ENCODE measurements around the gene CRMP1. TPM values are rescaled to one million over a fixed set of nuclear protein-coding genes. Genes with fewer than 3 reads are reported as not detected.

Gene CRMP1
- polyA plus RNA-seq, 1 donor from 2014 or later, result not detected

DNA sequence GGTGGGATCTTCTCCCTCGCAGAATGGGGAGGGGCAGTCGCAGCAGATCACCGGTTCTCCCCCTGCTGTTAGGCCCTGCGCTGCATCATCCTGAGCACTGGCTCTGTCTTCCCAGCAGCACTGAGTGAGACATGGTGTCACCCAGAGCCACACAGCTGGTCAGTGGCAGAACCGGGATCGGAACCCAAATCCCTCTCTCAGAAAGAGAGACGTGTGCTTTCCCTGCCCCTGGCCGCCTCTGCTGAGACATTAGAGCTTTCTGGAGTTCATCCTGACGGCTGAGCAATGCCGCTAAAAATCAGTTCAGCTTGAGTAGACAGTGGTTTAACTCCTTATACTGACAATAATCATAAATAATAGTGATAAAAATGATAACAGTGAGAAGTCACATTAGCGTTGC, 93.9 kb downstream of the CRMP1 start:
- Mint-ChIP-seq H3K36me3 (no peaks in the 10 kb centered on the region), H3K27me3 (no peaks in the 10 kb centered on the region), H3K9me3 (peaks cover 3% of the 10 kb centered on the region in 3 donors), H3K4me3 (no peak overlapping the region), H3K4me1 (no peaks in the 10 kb centered on the region), H3K27ac (no peak overlapping the region)

DNA sequence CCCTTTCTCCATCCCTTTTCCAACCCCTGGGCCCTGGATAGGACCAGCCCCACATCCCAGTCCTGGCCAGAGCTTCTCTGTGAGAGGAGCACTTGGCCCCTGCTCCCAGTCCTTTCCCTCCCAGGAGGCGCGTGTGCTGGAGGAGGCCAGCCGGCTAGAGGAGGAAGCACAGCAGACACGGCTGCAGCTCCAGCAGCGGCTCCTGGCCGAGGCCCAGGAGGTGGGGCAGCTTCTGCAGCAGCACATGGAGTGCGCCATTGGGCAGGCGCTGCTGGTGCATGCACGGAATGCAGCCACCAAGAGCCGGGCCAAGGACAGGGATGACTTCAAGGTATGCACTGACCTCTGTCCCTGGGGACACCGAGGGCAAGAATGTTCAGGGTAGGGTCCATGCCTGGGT, 94.4 kb downstream of the CRMP1 start:
- H3K4me1 Mint-ChIP-seq, result no peaks in the 10 kb centered on the region
- H3K9me3 Mint-ChIP-seq, result peaks cover 3% of the 10 kb centered on the region in 3 donors
- no peaks in the 10 kb centered on the region for H3K36me3 Mint-ChIP-seq
- no peak overlapping the region for H3K27ac Mint-ChIP-seq
- no peak overlapping the region for H3K4me3 Mint-ChIP-seq
- no peaks in the 10 kb centered on the region for H3K27me3 Mint-ChIP-seq

DNA sequence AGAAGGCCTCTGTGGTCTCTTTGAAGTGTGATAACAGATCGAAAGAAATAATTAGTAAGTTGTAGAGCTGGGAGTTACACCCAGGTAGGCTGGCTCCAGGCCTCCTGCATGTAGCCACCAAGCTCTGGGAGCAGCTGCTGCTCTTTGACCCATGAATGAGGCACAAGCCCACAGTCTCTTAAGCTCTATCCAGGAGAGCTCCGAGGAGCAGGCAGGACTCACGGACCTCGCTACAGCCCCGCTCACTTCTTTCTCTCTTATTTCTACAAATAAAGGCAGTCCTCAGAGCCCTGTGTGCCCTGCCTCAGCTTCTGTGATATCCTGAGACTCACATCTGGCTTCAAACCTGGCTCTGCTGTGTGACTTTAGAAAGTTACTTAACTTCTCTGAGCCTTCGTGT, 95.0 kb downstream of the CRMP1 start:
- H3K4me3 Mint-ChIP-seq, result no peak overlapping the region

DNA sequence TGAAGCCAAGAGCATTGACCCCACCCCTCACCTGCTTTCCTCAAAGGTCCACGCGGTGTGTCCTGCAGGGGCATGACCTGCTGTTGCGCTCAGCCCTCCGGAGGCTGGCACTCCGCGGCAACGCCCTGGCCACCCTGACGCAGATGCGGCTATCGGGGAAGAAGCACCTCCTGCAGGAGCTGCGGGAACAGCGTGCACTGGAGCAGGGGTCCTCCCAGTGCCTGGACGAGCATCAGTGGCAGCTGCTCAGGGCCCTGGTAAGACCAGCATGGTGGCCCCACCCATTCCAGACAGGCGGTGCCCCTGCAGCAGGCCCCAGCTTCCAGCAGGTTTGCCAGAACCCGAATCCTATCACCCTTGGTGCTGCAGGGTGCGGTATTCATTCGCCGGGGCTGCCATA, 95.9 kb downstream of the CRMP1 start:
- no peak overlapping the region for H3K27ac Mint-ChIP-seq
- H3K36me3 Mint-ChIP-seq, result no peaks in the 10 kb centered on the region
- peaks cover 3% of the 10 kb centered on the region in 3 donors for H3K9me3 Mint-ChIP-seq
- H3K4me1 Mint-ChIP-seq, result no peaks in the 10 kb centered on the region
- H3K4me3 Mint-ChIP-seq, result no peak overlapping the region
- H3K27me3 Mint-ChIP-seq, result no peaks in the 10 kb centered on the region

More for the DNA sequence above, 95.0 kb downstream of the CRMP1 start:
- no peaks in the 10 kb centered on the region for H3K36me3 Mint-ChIP-seq
- H3K9me3 Mint-ChIP-seq, result peaks cover 3% of the 10 kb centered on the region in 3 donors
- no peak overlapping the region for H3K27ac Mint-ChIP-seq
- no peaks in the 10 kb centered on the region for H3K4me1 Mint-ChIP-seq
- no peaks in the 10 kb centered on the region for H3K27me3 Mint-ChIP-seq

DNA sequence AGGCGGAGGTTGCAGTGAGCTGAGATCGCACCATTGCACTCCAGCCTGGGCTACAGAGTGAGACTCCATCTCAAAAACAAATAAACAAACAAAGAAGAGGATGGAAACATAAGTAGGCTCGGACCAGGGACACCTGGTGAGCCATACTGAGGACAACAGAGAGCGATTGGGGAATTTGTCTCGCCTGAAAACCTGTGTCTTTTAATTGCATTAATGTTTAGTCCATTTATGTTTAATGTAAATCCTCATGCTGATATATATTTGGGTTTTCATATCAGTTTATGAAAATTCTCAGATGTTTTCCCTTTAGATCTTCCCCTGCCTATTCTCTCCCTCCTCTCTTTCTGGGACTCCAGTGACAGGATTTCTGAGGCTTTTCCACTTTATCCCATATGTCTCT, 97.3 kb downstream of the CRMP1 start:
- no peaks in the 10 kb centered on the region for H3K36me3 Mint-ChIP-seq
- peak overlapping the region in 1 of 3 donors; percentile 12 for H3K27ac Mint-ChIP-seq
- no peak overlapping the region for H3K4me3 Mint-ChIP-seq
- peaks cover 3% of the 10 kb centered on the region in 3 donors for H3K9me3 Mint-ChIP-seq
- H3K27me3 Mint-ChIP-seq, result no peaks in the 10 kb centered on the region
- H3K4me1 Mint-ChIP-seq, result no peaks in the 10 kb centered on the region

DNA sequence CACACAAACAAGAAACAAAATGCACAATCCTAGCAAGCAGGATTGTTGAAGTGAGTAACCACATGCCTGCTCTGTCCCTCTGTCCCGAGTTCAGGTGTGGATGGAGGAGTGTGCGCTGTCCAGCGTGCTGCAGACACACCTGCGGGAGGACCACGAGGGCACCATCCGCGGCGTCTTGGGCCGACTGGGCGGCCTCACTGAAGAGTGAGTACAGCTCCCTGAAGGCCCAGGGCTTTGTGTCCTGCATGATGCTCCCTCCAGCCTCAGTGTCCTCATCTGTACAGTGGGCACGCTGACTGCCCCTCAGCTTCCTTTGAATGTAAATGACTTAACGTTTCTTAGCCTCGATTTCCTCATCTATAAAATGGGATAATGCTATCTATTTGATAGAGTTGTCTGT, 99.4 kb downstream of the CRMP1 start:
- H3K27me3 Mint-ChIP-seq, result no peaks in the 10 kb centered on the region
- peaks cover 0 to 3% (median 3%) of the 10 kb centered on the region in 3 donors for H3K9me3 Mint-ChIP-seq

DNA sequence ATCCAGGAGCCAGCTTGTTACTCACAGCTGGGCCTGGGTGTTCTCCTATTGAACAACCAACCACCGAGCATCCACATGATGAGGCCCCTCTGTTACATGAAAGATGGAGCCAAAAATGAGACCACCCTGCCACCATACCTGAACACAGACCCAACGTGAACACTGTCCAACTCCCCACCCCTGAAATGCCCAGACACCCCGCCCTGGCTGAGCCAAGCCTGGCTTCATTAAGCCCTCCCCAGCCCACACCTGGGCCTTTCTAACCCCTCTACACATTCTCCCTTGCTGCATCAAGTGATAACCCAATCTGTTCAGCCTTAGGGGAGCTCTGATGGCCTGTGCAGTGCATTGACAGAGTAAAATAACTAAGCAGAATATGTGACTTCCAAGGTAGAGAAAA, 101.2 kb downstream of the CRMP1 start:
- Mint-ChIP-seq H3K9me3 (peaks cover 0 to 3% (median 3%) of the 10 kb centered on the region in 3 donors), H3K27ac (no peak overlapping the region), H3K4me1 (no peaks in the 10 kb centered on the region), H3K27me3 (no peaks in the 10 kb centered on the region), H3K36me3 (no peaks in the 10 kb centered on the region), H3K4me3 (no peak overlapping the region)

More for the DNA sequence above, 99.4 kb downstream of the CRMP1 start:
- Mint-ChIP-seq H3K4me3 (no peak overlapping the region), H3K4me1 (no peaks in the 10 kb centered on the region), H3K27ac (no peak overlapping the region), H3K36me3 (no peaks in the 10 kb centered on the region)

DNA sequence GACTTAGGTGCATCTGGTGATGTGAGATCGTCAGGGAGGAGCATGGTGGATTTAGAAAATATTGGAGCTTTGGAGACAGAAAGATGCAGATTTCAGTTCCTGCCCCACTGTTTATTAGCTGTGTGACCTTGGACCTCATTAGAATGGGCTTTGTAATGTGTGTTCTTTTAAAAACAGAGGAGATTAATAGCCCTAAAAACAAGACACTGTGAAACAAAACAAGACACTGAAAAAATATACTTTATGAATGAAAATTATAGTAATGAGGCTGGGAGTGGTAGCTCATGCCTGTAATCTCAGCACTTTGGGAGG, 102.4 kb downstream of the CRMP1 start:
- Mint-ChIP-seq H3K4me3 (no peak overlapping the region), H3K27me3 (no peaks in the 10 kb centered on the region), H3K4me1 (no peaks in the 10 kb centered on the region), H3K9me3 (peaks cover 2 to 3% (median 3%) of the 10 kb centered on the region in 3 donors), H3K27ac (no peak overlapping the region), H3K36me3 (no peaks in the 10 kb centered on the region)

DNA sequence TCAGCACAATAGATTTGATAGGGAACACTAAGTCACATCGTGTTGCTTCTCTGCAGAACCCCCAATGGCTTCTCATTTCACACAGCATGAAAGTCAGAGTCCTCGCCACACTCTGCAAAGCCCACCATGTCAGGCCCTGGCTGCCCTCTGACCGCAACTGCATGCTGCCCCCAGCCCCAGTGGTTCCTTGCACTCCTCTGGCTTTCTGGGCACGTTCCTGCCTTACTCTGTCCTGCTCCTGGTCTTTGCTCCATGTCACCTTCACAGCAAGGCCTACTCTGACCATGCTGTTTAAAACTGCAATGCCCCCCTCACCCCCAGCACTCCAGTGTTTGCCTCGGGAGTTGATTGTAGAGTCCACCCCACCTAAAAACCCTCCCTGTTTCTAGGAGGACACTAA, 103.7 kb downstream of the CRMP1 start:
- Mint-ChIP-seq H3K4me1 (no peaks in the 10 kb centered on the region), H3K4me3 (no peak overlapping the region), H3K27me3 (no peaks in the 10 kb centered on the region), H3K27ac (no peak overlapping the region), H3K36me3 (no peaks in the 10 kb centered on the region), H3K9me3 (peaks cover 0 to 3% (median 2%) of the 10 kb centered on the region in 3 donors)

DNA sequence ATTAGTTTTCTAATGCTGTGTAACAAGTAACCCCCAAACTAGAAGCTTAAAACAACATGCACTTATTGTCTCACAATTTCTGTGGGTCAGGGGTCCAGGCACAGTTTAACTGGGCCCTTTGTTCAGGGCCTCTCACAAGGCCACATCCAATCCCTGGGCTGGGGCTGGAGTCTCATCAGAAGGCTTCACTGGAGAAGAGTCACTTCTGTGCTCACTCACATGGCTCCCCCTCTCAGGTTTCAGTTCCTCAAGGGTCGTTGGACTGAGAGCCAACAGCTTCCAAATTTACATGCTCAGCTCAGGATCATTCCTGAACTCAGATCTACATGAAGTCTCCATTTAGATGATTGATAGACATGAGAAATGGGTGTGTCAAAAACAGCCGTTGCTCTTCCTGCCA, 104.7 kb downstream of the CRMP1 start:
- Mint-ChIP-seq H3K27me3 (no peaks in the 10 kb centered on the region), H3K9me3 (peaks cover 0 to 3% (median 2%) of the 10 kb centered on the region in 3 donors), H3K4me3 (no peak overlapping the region), H3K27ac (no peak overlapping the region), H3K4me1 (no peaks in the 10 kb centered on the region), H3K36me3 (no peaks in the 10 kb centered on the region)

DNA sequence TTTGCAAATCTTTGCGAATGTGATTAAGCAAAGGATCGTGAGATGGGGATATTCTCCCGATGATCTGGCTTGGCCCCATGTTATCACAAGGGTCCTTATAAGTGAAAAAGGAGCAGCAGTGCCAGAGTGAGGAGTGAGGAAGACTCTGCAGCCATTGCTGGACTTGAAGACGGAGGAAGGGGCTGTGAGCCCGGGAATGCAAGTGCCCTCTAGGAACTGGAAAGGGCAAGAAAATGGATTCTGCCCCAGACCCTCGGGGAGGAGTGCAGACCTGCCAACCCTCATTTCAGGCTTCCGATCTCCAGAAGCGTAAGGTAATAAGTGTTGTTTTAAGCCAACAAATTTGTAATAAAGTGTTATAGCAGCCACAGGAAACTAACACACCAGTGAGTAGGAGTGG, 105.6 kb downstream of the CRMP1 start:
- Mint-ChIP-seq H3K27ac (no peak overlapping the region), H3K9me3 (peaks cover 0 to 7% (median 3%) of the 10 kb centered on the region in 3 donors), H3K36me3 (peaks cover 1% of the 10 kb centered on the region)

DNA sequence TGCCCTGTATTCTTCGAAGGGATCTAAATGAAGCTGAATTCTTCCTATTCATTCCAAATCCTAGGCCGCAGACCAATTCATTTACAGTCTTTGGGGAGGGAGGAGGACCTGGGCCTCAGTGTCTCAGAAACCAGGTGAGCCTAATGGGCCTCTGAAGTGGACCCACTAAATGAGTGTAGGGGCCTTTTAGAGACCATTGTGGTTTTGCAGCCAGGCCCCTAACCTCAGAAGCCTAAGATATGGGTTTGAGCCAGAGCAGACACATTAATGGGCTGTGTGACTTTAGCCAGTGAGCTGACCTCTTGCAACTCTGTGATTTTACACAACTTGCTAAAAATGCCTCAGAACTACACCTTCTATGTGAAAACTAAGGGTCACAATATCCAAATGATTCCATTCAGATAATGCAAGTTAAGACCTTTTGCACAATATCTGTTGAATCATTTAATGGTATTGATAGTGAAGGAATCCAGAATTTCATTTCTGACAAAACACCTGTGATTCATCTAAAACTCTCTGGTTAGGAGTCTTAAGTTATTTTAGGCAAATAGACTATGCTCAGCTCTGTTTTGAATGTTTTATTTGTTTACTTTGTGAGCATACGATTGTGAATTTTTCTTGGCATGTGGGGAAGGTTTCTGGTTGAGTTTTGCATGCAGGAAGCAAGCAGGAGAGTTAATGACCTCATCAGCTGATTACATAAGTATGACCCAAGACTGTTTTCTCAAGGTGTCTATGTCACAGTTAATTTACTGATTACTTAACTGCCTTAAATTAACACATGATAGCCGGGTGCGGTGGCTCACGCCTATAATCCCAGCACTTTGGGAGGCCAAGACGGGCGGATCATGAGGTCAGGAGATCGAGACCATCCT, 106.8 kb downstream of the CRMP1 start:
- Mint-ChIP-seq H3K27ac (no peak overlapping the region), H3K27me3 (no peaks in the 10 kb centered on the region), H3K36me3 (peaks cover 1% of the 10 kb centered on the region), H3K4me3 (no peak overlapping the region), H3K4me1 (no peaks in the 10 kb centered on the region), H3K9me3 (peaks cover 0 to 7% (median 3%) of the 10 kb centered on the region in 3 donors)

More for the DNA sequence above, 105.6 kb downstream of the CRMP1 start:
- Mint-ChIP-seq H3K4me1 (no peaks in the 10 kb centered on the region), H3K27me3 (no peaks in the 10 kb centered on the region), H3K4me3 (no peak overlapping the region)

DNA sequence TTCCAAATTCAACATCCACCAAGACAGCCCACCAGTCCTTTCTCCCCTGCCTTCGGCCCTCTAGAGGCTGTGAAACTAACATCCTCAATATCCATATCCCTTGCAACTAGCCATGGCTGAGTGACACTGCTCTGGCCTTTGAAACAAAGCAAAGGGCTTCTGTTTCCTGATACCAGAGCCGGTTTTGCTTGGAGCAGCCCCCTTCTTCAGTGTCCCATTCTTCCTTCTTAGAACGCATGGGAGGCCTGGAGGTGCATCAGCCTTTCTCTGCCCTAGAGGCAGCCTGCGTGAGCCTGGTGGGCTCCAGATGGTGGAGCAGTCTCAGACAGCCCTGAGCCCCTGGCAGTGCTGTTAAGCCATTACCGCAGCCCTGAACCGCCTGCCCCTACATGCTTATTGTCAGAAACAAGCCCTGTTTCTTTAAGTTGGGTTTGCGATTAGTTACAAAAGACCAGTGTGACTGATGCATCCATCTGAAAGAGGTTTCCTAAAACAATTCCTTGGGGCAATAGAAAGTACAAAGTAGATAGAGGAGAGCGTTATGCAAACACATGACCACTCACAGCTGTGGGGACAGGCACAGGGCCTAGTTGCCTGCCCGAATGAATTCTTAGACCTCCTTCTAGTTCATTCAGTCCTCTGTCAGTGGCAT, 107.8 kb downstream of the CRMP1 start:
- Mint-ChIP-seq H3K36me3 (peaks cover 1% of the 10 kb centered on the region), H3K27me3 (no peaks in the 10 kb centered on the region), H3K4me1 (no peaks in the 10 kb centered on the region)

DNA sequence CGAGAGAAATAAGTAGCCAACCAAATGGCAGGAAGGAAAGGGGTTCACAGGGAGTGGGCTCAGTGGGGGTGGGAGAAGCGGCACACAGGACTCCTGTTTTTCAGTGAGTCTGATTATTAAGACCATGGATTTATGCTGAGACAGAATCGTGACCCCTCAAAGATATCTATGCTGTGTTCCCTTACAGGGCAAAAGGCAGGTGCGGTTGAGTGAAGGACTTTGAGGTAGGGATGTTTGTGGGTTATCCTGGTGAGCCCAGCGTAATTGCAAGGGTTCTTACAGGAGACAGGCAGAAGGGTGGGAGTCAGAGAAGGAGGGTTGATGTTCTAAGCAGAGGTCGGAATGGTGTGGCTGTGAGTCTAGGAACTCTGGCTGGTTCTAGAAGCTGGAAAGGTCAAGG, 108.9 kb downstream of the CRMP1 start:
- Mint-ChIP-seq H3K27me3 (no peaks in the 10 kb centered on the region), H3K27ac (peak overlapping the region in 1 of 3 donors; percentile 8), H3K9me3 (peaks cover 0 to 7% (median 3%) of the 10 kb centered on the region in 3 donors), H3K36me3 (peaks cover 1% of the 10 kb centered on the region), H3K4me3 (no peak overlapping the region), H3K4me1 (no peaks in the 10 kb centered on the region)

More for the DNA sequence above, 107.8 kb downstream of the CRMP1 start:
- Mint-ChIP-seq H3K9me3 (peaks cover 0 to 7% (median 3%) of the 10 kb centered on the region in 3 donors), H3K27ac (no peak overlapping the region), H3K4me3 (no peak overlapping the region)

DNA sequence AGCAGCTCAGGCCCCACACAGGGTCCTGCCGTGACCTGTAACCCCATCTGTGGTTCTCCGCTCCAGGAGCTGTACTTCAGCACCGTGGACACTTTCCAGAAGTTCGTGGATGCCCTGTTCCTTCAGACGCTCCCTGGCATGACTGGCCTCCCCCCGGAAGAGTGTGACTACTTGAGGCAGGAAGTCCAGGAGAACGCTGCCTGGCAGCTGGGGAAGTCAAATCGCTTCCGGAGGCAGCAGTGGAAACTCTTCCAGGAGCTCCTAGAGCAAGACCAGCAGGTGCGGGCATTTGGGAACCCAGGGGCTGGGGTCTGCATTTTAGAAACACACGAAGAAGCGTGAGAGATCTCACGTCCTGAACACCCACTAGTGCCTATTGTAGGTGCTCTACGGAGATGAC, 109.4 kb downstream of the CRMP1 start:
- Mint-ChIP-seq H3K27me3 (no peaks in the 10 kb centered on the region), H3K9me3 (peaks cover 0 to 7% (median 3%) of the 10 kb centered on the region in 3 donors), H3K4me3 (no peak overlapping the region), H3K4me1 (no peaks in the 10 kb centered on the region), H3K36me3 (peaks cover 1% of the 10 kb centered on the region), H3K27ac (no peak overlapping the region)

Measured in IgD-negative memory B cell (primary cell).